ENCODE data around the gene CYFIP1. TPM values are rescaled to one million over a fixed set of nuclear protein-coding genes. Genes with fewer than 3 reads are reported as not detected.

CYFIP1 gene
- total and polyA plus RNA-seq, 2 of the 13 experiments (the other 11 are each of a cell fraction or from before 2014, with no cell fraction given) = 38.1 to 58.3 TPM

DNA sequence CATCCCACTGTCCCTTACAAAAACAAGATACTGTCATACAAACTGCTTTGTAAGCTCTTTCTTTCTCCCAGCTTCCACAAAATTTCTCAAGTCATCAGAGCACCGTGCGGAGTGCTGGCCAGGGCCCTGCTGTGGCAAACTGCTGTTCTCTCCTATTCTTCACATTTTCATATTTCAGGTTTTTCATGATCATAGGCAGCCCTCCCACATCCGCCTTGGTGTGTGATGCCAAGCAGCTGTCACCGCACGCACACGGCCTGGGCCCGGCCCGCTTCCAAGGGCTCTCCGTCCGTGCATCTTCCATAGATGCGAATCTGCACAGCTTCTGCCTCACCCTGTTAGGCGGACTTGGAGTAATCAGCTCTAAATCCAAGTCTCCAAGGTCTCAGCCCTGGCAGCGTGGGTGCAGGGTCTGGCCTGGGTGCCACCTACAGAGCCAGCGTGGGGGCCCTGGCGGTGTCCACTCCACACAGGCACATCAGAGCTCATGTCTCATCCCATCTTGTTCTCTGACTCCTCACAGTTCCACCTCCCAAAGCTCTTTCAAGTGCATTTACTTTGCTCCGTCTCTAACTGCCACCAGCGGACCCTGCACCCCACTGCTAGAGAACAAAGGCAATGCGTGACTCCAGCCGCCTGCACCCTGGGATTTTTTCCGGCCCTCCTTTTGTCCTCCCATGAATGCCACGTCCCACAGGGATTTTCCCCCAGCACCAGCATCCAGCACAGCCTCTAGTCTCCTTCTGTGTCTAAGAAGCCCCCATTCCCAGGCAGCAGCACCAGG, 27.2 kb downstream of the CYFIP1 start (continued):
- TF ChIP-seq SOX13 (IDR thresholded peaks at IDR 0.05) = no peak
- peak in 1 of 2 experiments; percentile 50; a peak in 2 of 4 replicates for TF ChIP-seq SOX13 (CRISPR knock-in tag; conservative IDR thresholded peaks at IDR 0.05 in 1 of 2, IDR thresholded peaks at IDR 0.05 in 1 of 2)
- TF ChIP-seq FOXP1 (IDR thresholded peaks at IDR 0.05) = no peak
- no peak for TF ChIP-seq FOXP1 (CRISPR knock-in tag; IDR thresholded peaks at IDR 0.05)
- no peak for TF ChIP-seq ZNF451 (CRISPR knock-in tag; IDR thresholded peaks at IDR 0.05)
- no peak for TF ChIP-seq ZNF83 (CRISPR knock-in tag; IDR thresholded peaks at IDR 0.05; ENCODE audit: borderline replicate concordance)
- no peak for TF ChIP-seq ZNF572 (CRISPR knock-in tag; IDR thresholded peaks at IDR 0.05)
- TF ChIP-seq ZFP37 (CRISPR knock-in tag; IDR thresholded peaks at IDR 0.05; ENCODE audit: borderline replicate concordance) = no peak
- TF ChIP-seq CHCHD3 (CRISPR knock-in tag; IDR thresholded peaks at IDR 0.05) = no peak
- 0 out of 2 replicates have a peak, but pooled peaks have one; percentile 16 for TF ChIP-seq ZBTB38 (CRISPR knock-in tag; IDR thresholded peaks at IDR 0.05)
- no peak for TF ChIP-seq MIER3 (CRISPR knock-in tag; IDR thresholded peaks at IDR 0.05; ENCODE audit: borderline replicate concordance)
- TF ChIP-seq ZNF124 (CRISPR knock-in tag; IDR thresholded peaks at IDR 0.05) = no peak
- TF ChIP-seq, protein P1, sequence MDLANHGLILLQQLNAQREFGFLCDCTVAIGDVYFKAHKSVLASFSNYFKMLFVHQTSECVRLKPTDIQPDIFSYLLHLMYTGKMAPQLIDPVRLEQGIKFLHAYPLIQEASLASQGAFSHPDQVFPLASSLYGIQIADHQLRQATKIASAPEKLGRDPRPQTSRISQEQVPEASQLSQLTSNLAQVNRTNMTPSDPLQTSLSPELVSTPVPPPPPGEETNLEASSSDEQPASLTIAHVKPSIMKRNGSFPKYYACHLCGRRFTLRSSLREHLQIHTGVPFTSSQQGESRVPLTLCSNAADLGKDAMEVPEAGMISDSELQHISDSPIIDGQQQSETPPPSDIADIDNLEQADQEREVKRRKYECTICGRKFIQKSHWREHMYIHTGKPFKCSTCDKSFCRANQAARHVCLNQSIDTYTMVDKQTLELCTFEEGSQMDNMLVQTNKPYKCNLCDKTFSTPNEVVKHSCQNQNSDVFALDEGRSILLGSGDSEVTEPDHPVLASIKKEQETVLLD (CRISPR knock-in tag; IDR thresholded peaks at IDR 0.05; ENCODE audit: low read depth) = no peak
- TF ChIP-seq MAFF (IDR thresholded peaks at IDR 0.05; ENCODE audit: low read depth, low read length) = peak; percentile 12; the same call in 1 of the 2 replicates
- no peak for TF ChIP-seq KLF15 (CRISPR knock-in tag; IDR thresholded peaks at IDR 0.05; ENCODE audit: borderline replicate concordance)
- no peak for TF ChIP-seq ZNF329 (CRISPR knock-in tag; IDR thresholded peaks at IDR 0.05; ENCODE audit: low read depth)
- TF ChIP-seq ZNF589 (CRISPR knock-in tag; conservative IDR thresholded peaks at IDR 0.05) = no peak
- no peak for TF ChIP-seq ZNF496 (CRISPR knock-in tag; IDR thresholded peaks at IDR 0.05; ENCODE audit: insufficient replicate concordance)
- TF ChIP-seq ZNF350 (CRISPR knock-in tag; IDR thresholded peaks at IDR 0.05; ENCODE audit: borderline replicate concordance, low read depth) = no peak
- no peak for TF ChIP-seq NAIF1 (CRISPR knock-in tag; IDR thresholded peaks at IDR 0.05; ENCODE audit: borderline replicate concordance)
- TF ChIP-seq CHD4 (IDR thresholded peaks at IDR 0.05; ENCODE audit: borderline replicate concordance, low read length) = no peak
- TF ChIP-seq ZNF468 (CRISPR knock-in tag; IDR thresholded peaks at IDR 0.05) = no peak
- TF ChIP-seq HCFC1 (IDR thresholded peaks at IDR 0.05; ENCODE audit: low read depth, low read length) = no peak
- TF ChIP-seq, protein P2, sequence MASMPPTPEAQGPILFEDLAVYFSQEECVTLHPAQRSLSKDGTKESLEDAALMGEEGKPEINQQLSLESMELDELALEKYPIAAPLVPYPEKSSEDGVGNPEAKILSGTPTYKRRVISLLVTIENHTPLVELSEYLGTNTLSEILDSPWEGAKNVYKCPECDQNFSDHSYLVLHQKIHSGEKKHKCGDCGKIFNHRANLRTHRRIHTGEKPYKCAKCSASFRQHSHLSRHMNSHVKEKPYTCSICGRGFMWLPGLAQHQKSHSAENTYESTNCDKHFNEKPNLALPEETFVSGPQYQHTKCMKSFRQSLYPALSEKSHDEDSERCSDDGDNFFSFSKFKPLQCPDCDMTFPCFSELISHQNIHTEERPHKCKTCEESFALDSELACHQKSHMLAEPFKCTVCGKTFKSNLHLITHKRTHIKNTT (CRISPR knock-in tag; IDR thresholded peaks at IDR 0.05) = no peak
- TF ChIP-seq MAFK (conservative IDR thresholded peaks at IDR 0.05 in 1 of 2, IDR thresholded peaks at IDR 0.05 in 1 of 2; ENCODE audit: low read length in 2 of 2) = peak; percentile 8 to 39; a peak in 1 of 4 replicates
- TF ChIP-seq SIX4 (CRISPR knock-in tag; IDR thresholded peaks at IDR 0.05) = no peak
- TF ChIP-seq DMAP1 (CRISPR knock-in tag; IDR thresholded peaks at IDR 0.05) = no peak
- TF ChIP-seq, protein P3, sequence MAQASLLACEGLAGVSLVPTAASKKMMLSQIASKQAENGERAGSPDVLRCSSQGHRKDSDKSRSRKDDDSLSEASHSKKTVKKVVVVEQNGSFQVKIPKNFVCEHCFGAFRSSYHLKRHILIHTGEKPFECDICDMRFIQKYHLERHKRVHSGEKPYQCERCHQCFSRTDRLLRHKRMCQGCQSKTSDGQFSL (CRISPR knock-in tag; IDR thresholded peaks at IDR 0.05) = no peak
- TF ChIP-seq FOSL2 (CRISPR knock-in tag; IDR thresholded peaks at IDR 0.05) = no peak
- TF ChIP-seq SOX6 (IDR thresholded peaks at IDR 0.05) = no peak
- peak; percentile 60 for TF ChIP-seq SOX6 (CRISPR knock-in tag; IDR thresholded peaks at IDR 0.05)
